GM12864 (cell line): ENCODE measurements around the gene CCBE1.
"Not testable (repeated sequence)": the region's sequence is repeated elsewhere in the genome, so short reads cannot be mapped to it uniquely, and the experiment has no call there.

Experiments used
- DNase-seq: peaks from one replicate; pipeline ENCODE4 v3.0.0-alpha.2; 2011; ENCODE audit warnings: low read depth
- H3K4me3 ChIP-seq: 2 replicates; pipeline ENCODE4 v1.5.1; 2011; ENCODE audit warnings: mild to moderate bottlenecking, low read depth, low read length, control low read depth
- TF ChIP-seq, protein P1 (sequence below): IDR thresholded peaks from 2 replicates; pipeline ENCODE4 v1.5.1; 2011; ENCODE audit warnings: low read depth, mild to moderate bottlenecking, moderate library complexity, low read length, control low read depth, inconsistent platforms; ENCODE audit errors: missing control alignments

The CCBE1 gene

DNA sequence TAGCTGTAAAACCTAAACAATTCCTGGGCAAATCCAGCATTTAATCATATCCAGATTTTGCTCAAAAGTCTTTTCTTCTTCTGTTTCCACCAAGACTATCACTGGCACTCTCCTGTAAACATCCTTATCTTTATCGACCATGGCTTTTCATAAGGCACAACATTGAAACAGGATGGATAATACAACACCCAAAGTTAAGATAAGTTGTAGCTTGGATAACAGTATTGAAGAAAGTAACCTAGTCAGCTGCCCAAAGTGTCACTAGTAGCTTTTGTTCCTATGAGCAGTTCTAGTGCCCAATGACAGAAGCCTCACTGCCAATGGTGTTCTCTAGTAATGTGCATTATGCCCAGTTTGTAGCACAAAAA is 22.3 kb downstream of the CCBE1 start:
- no peak overlapping the region for H3K4me3 ChIP-seq

DNA sequence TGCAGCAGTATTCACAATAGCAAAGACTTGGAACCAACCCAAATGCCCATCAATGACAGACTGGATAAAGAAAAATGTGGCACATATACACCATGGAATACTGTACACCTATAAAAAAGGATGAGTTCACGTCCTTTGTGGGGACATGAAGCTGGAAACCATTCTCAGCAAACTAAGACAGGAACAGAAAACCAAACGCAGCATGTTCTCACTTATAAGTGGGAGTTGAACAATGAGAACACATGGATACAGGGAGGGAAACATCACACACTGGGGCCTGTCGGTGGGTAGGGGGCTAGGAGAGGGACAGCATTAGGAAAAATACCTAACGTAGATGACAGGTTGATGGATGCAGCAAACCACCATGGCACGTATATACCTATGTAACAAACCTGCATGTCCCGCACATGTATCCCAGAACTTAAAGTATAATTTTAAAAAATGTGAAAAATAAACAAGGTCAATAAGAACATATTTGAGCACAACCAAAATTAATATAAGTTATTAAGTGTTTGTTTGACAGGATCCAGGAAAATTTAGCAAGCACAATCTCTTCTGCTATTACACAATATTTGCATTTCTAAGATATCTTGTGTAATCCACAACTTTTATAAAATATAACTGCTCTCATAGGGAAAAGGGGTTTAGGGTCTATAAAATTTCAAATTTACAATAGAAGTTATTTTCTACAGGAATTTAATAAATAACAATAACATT is 22.9 kb downstream of the CCBE1 start:
- no peak overlapping the region for H3K4me3 ChIP-seq
- no peak for DNase-seq
- TF ChIP-seq, protein P1, sequence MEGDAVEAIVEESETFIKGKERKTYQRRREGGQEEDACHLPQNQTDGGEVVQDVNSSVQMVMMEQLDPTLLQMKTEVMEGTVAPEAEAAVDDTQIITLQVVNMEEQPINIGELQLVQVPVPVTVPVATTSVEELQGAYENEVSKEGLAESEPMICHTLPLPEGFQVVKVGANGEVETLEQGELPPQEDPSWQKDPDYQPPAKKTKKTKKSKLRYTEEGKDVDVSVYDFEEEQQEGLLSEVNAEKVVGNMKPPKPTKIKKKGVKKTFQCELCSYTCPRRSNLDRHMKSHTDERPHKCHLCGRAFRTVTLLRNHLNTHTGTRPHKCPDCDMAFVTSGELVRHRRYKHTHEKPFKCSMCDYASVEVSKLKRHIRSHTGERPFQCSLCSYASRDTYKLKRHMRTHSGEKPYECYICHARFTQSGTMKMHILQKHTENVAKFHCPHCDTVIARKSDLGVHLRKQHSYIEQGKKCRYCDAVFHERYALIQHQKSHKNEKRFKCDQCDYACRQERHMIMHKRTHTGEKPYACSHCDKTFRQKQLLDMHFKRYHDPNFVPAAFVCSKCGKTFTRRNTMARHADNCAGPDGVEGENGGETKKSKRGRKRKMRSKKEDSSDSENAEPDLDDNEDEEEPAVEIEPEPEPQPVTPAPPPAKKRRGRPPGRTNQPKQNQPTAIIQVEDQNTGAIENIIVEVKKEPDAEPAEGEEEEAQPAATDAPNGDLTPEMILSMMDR, result no peak

More for the DNA sequence above, 22.3 kb downstream of the CCBE1 start:
- no peak for DNase-seq
- TF ChIP-seq, protein P1, result no peak

DNA sequence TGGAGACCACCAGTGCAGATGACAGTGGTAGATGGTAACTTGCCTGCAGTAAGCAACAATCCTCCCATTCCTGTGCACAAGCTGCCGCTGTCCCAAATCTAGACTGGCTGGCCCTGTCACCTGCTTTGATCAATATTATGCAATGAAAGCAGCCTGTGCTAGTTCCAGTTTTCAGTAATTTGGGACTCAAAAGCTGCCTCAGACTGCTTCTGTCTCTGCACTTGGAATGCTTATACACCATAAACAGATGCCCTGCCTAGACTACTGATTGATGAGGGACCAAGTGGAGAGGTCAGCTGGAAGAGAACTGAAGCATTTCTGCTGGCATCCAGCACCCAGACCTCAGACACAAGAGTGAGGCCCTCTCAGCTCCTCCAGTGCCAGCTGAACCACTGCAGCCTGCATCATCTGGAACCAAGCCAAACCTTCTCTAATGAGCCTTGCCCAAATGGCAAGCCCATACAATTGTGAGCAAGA is 24.9 kb downstream of the CCBE1 start:
- TF ChIP-seq, protein P1, result no peak
- H3K4me3 ChIP-seq, result no peak overlapping the region
- no peak for DNase-seq

DNA sequence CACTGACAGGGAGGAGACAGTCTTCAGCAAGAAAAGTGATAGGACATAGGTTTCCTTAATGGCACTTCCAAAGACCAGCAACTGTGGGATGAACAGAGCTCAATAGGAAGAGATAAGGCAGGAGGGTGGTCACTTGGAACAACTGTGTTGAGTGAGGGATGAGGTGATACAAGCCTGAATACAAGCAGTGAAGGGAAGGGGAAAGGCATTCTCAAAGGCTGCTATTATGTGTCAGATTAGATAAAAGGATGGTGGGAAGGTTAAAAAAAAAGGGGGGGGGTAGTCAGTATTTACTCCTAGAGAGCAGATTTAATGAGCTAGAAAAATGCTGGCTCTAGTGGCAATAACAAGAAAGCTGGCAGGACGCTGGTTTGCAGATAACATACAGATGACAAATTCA is 25.7 kb downstream of the CCBE1 start:
- no peak for DNase-seq
- no peak overlapping the region for H3K4me3 ChIP-seq
- TF ChIP-seq, protein P1, result no peak

DNA sequence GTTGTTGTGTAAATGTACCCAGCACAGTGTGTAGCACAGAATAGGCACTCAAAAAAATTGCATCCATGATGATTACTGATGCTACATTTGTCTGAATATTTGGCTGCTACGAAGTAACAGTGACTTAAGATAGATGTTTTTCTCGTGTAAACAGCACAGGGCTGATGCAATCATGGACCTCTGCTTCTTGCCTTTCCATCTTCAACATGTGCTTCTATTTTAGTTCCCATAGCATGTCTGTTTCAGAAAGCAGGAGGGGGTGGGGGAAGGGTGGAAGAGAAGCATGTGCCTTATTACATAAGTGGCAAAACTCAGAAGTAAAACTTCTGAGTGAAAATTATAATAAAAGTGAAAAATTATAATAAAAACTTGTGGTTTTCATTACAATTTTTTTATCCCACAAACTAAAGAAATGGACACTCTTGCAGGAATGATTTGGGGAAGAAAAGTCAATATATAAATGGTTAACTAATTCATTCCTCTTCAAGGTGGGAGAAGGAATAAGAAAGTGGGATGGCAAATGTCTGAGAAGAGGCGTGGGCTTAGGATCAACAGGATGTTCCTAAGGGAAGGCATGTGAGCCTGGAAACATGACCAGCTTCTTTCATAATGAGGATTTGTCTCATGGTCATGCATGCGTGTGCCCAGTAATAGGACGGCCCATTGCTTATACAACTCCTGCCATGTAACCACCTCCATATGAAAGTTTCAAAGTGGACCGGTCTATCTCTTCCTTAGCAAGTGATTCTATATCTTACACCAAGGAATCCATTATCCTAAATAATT is 27.2 kb downstream of the CCBE1 start:
- no peak for DNase-seq
- H3K4me3 ChIP-seq, result no peak overlapping the region
- TF ChIP-seq, protein P1, result no peak

DNA sequence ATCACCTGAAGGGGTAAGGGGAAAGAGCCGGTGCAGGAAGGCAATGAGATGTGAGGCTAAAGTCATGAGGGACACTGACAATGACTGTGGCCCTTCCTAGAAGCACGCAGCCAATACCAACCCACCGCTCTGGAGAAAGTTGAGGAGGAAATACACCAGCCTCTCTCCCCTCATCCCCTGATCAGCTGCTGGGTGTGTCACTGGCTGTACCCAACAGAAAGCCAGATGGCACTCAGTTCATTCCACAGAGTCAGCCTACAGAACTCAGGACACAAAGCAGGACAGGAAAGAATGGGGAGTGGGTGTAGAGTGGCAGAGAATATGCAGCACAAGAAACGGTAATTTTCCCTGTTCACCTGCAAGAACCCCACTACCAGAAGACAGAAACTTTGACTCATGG is 29.7 kb downstream of the CCBE1 start:
- no peak for DNase-seq
- TF ChIP-seq, protein P1, result no peak
- H3K4me3 ChIP-seq, result no peak overlapping the region

DNA sequence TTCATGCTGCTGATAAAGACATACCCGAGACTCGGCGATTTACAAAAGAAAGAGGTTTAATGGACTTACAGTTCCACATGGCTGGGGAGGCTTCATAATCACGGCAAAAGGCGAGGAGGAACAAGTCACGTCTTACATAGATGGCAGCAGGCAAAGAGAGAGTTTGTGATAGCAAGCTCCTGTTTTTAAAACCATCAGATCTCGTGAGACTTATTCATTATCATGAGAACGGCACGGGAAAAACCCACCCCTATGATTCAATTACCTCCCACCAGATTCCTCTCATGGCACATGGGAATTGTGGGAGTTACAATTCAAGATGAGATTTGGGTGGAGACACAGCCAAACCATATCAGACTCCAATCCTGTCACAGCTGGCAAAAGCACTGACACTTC is 31.2 kb downstream of the CCBE1 start:
- H3K4me3 ChIP-seq, DNase-seq: not testable (repeated sequence)
